LoVo (cell line): ENCODE measurements around the gene LRTM2.

ENCODE experiments used
- DNase-seq: peaks from one replicate; pipeline ENCODE4 v3.0.0-alpha.2; 2016; ENCODE audit warnings: low spot score

The LRTM2 gene

GRCh38 chr12:1797991-1798640 is 22.2 kb upstream of the LRTM2 start:
- DNase-seq, result no peak

- no peak for DNase-seq
Observed at GRCh38 chr12:1798641-1799020, 21.7 kb upstream of the LRTM2 start.

GRCh38 chr12:1799051-1799881 is 21.1 kb upstream of the LRTM2 start:
- DNase-seq, result no peak

GRCh38 chr12:1799882-1800400 is 20.4 kb upstream of the LRTM2 start:
- no peak for DNase-seq

GRCh38 chr12:1800401-1801302 is 19.7 kb upstream of the LRTM2 start:
- DNase-seq, result no peak

- DNase-seq, result no peak
Observed at GRCh38 chr12:1801303-1801975, 18.9 kb upstream of the LRTM2 start.

GRCh38 chr12:1803736-1804135 is 16.6 kb upstream of the LRTM2 start:
- DNase-seq, result no peak

GRCh38 chr12:1804545-1805332 is 15.6 kb upstream of the LRTM2 start:
- DNase-seq, result peak; percentile 67

GRCh38 chr12:1805441-1806081 is 14.8 kb upstream of the LRTM2 start:
- DNase-seq, result no peak

- DNase-seq, result no peak
Observed at GRCh38 chr12:1806301-1807086, 13.9 kb upstream of the LRTM2 start.

- no peak for DNase-seq
Observed at GRCh38 chr12:1807087-1807860, 13.1 kb upstream of the LRTM2 start.

GRCh38 chr12:1808036-1808797 is 12.1 kb upstream of the LRTM2 start:
- DNase-seq, result no peak

GRCh38 chr12:1808798-1809480 is 11.4 kb upstream of the LRTM2 start:
- DNase-seq, result no peak

- DNase-seq, result no peak
Observed at GRCh38 chr12:1809591-1810190, 10.7 kb upstream of the LRTM2 start.

GRCh38 chr12:1810201-1810930 is 10.0 kb upstream of the LRTM2 start:
- no peak for DNase-seq

- DNase-seq, result no peak
Observed at GRCh38 chr12:1810931-1811280, 9.5 kb upstream of the LRTM2 start.
